HCT116 (cell line): Measurements from ENCODE around the gene CCT5.
"Not testable (repeated sequence)": the region's sequence is repeated elsewhere in the genome, so short reads cannot be mapped to it uniquely, and the experiment has no call there.

ENCODE experiments used
- EGR1 ChIP-seq: IDR thresholded peaks from 2 replicates; pipeline ENCODE4 v1.6.1; 2012; ENCODE audit warnings: low read depth
- EZH2 ChIP-seq: fragments of 200-600 bp; sonication (generic); IDR thresholded peaks from 2 replicates; pipeline ENCODE4 v1.6.1; 2017; ENCODE audit warnings: antibody characterized with exemption, mixed run types
- POLR2AphosphoS5 ChIP-seq: IDR thresholded peaks from 2 replicates; pipeline ENCODE4 v1.6.1; 2011; ENCODE audit warnings: mild to moderate bottlenecking, low read depth, low read length, moderate library complexity
- SIN3A ChIP-seq: IDR thresholded peaks from 2 replicates; pipeline ENCODE4 v1.6.1; 2012; ENCODE audit warnings: low read depth
- TF ChIP-seq, protein P1 (sequence below), 3 experiments: fragments of 200-600 bp in 1 of 3; sonication (generic) in 1 of 3; IDR thresholded peaks in 2 of 3; conservative IDR thresholded peaks in 1 of 3; 2 replicates each; pipeline ENCODE4 v1.5.1; 2012 to 2017; ENCODE audit warnings: low read depth in 2 of 3, low read length in 2 of 3, antibody characterized with exemption in 1 of 3, borderline replicate concordance in 1 of 3, control low read depth in 1 of 3, mild to moderate bottlenecking in 1 of 3, mixed read lengths in 1 of 3, mixed run types in 1 of 3, moderate library complexity in 1 of 3; ENCODE audit not compliant: insufficient read depth in 1 of 3
- TF ChIP-seq, protein P2 (sequence below): IDR thresholded peaks from 2 replicates; pipeline ENCODE4 v1.6.1; 2012
- TF ChIP-seq, protein P3 (sequence below): IDR thresholded peaks from 2 replicates; pipeline ENCODE4 v1.6.1; 2011; ENCODE audit warnings: mild to moderate bottlenecking, low read length, moderate library complexity; ENCODE audit not compliant: insufficient replicate concordance; ENCODE audit errors: extremely low read depth
- TF ChIP-seq, protein P4 (sequence below): IDR thresholded peaks from 2 replicates; pipeline ENCODE4 v1.6.1; 2012

DNA sequence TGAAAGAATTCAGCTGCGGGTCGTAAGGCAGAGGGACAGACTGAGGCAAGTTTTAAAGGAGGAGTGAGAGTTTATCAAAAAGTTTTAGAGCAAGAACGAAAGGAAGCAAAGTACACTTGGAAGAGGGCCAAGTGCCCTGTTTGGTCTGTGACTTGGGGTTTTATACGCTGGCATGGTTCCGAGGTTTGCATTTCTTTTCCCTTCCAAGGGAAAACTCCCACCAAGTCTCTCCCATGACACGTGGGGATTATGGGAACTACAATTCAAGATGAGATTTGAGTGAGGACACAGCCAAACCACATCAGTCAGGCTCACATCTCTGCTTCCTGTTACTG is 22.8 kb downstream of the CCT5 start:
- TF ChIP-seq, protein P1, sequence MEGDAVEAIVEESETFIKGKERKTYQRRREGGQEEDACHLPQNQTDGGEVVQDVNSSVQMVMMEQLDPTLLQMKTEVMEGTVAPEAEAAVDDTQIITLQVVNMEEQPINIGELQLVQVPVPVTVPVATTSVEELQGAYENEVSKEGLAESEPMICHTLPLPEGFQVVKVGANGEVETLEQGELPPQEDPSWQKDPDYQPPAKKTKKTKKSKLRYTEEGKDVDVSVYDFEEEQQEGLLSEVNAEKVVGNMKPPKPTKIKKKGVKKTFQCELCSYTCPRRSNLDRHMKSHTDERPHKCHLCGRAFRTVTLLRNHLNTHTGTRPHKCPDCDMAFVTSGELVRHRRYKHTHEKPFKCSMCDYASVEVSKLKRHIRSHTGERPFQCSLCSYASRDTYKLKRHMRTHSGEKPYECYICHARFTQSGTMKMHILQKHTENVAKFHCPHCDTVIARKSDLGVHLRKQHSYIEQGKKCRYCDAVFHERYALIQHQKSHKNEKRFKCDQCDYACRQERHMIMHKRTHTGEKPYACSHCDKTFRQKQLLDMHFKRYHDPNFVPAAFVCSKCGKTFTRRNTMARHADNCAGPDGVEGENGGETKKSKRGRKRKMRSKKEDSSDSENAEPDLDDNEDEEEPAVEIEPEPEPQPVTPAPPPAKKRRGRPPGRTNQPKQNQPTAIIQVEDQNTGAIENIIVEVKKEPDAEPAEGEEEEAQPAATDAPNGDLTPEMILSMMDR (IDR thresholded peaks at IDR 0.05 in 2 of 3, conservative IDR thresholded peaks at IDR 0.05 in 1 of 3; ENCODE audit: borderline replicate concordance in 1 of 3, insufficient read depth in 1 of 3, low read depth in 2 of 3, low read length in 2 of 3) = not testable (repeated sequence)
- TF ChIP-seq, protein P2, sequence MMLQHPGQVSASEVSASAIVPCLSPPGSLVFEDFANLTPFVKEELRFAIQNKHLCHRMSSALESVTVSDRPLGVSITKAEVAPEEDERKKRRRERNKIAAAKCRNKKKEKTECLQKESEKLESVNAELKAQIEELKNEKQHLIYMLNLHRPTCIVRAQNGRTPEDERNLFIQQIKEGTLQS = not testable (repeated sequence)
- not testable (repeated sequence) for TF ChIP-seq EGR1, SIN3A, POLR2AphosphoS5, EZH2
- TF ChIP-seq, protein P3, sequence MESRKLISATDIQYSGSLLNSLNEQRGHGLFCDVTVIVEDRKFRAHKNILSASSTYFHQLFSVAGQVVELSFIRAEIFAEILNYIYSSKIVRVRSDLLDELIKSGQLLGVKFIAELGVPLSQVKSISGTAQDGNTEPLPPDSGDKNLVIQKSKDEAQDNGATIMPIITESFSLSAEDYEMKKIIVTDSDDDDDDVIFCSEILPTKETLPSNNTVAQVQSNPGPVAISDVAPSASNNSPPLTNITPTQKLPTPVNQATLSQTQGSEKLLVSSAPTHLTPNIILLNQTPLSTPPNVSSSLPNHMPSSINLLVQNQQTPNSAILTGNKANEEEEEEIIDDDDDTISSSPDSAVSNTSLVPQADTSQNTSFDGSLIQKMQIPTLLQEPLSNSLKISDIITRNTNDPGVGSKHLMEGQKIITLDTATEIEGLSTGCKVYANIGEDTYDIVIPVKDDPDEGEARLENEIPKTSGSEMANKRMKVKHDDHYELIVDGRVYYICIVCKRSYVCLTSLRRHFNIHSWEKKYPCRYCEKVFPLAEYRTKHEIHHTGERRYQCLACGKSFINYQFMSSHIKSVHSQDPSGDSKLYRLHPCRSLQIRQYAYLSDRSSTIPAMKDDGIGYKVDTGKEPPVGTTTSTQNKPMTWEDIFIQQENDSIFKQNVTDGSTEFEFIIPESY = not testable (repeated sequence)
- TF ChIP-seq, protein P4, sequence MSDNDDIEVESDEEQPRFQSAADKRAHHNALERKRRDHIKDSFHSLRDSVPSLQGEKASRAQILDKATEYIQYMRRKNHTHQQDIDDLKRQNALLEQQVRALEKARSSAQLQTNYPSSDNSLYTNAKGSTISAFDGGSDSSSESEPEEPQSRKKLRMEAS = not testable (repeated sequence)
